HCT116 (cell line): ENCODE measurements around the gene SCGB1C2. TPM values are rescaled to one million over a fixed set of nuclear protein-coding genes. Genes with fewer than 3 reads are reported as not detected.
"Not testable (repeated sequence)": the region's sequence is repeated elsewhere in the genome, so short reads cannot be mapped to it uniquely, and the experiment has no call there.

Source experiments
- ATAC-seq: fragments of 200-7000 bp; cut with Tn5 transposase; 2 replicates; pipeline ENCODE4 v1.9.1; 2020; ENCODE audit warnings: mild to moderate bottlenecking, moderate library complexity
- BruUV-seq: library from RNA; stranded (reverse); fragments of 400-500 nt; replicated peaks from 2 replicates; lab custom pipeline; 2021; lab: Mats Ljungman, UMichigan
- CTCF ChIA-PET: fragments of 300-600 bp; sonication (Branson Sonifier 250); formaldehyde crosslinking; loops from one replicate; lab custom pipeline; 2021; ENCODE audit warnings: antibody characterized with exemption; lab: Charles Lee
- POLR2A ChIA-PET: fragments of 300-600, 350-600 bp; sonication (Branson Sonifier 250); formaldehyde crosslinking; loops from one replicate; lab custom pipeline; 2021; ENCODE audit warnings: antibody characterized with exemption; lab: Charles Lee
- RAD21 ChIA-PET, 2 experiments: fragments of 300-600 bp; sonication (Branson Sonifier 250); formaldehyde crosslinking; loops; one replicate each; lab custom pipeline; 2023; ENCODE audit warnings: low total read pairs in 2 of 2; ENCODE audit not compliant: uncharacterized antibody in 2 of 2, unreplicated experiment in 2 of 2, low non-redundant PET in 1 of 2; lab: Charles Lee
- DNase-seq: peaks from one replicate; pipeline ENCODE4 v3.0.0-alpha.2; 2010; ENCODE audit warnings: low read depth, low spot score
- H2AFZ ChIP-seq: fragments of 200-600 bp; shearing (Covaris generic), sonication (generic); 2 replicates; pipeline ENCODE4 v1.6.1; 2017; ENCODE audit warnings: low read depth, mixed run types, mixed read lengths, antibody characterized with exemption, low read length; ENCODE audit not compliant: poor library complexity, severe bottlenecking
- H3K27ac ChIP-seq: 2 replicates; pipeline ENCODE4 v1.5.1; 2012; ENCODE audit warnings: low read depth, low read length
- H3K27me3 ChIP-seq: fragments of 200-600 bp; sonication (generic); 2 replicates; pipeline ENCODE4 v1.6.1; 2016; ENCODE audit warnings: mixed run types, low read length, mixed read lengths; ENCODE audit not compliant: insufficient read depth
- H3K36me3 ChIP-seq, 2 experiments: fragments of 200-500 bp in 1 of 2; fragments of 200-600 bp in 1 of 2; sonication (Bioruptor generic) in 1 of 2; sonication (generic) in 1 of 2; 2 replicates each; pipeline versions ENCODE4 v1.5.1 to v1.6.1; 2014 to 2016; ENCODE audit warnings: low read length in 2 of 2, inconsistent platforms in 1 of 2, mixed read lengths in 1 of 2, mixed run types in 1 of 2; ENCODE audit not compliant: insufficient read depth in 2 of 2, control insufficient read depth in 1 of 2
- H3K4me1 ChIP-seq, 2 experiments: fragments of 200-600 bp in 1 of 2; sonication (generic) in 1 of 2; 2 replicates each; pipeline versions ENCODE4 v1.5.1 to v1.6.1; 2012 to 2017; ENCODE audit warnings: low read length in 2 of 2, inconsistent platforms in 1 of 2, mild to moderate bottlenecking in 1 of 2, mixed read lengths in 1 of 2, mixed run types in 1 of 2, moderate library complexity in 1 of 2; ENCODE audit not compliant: insufficient read depth in 2 of 2, control insufficient read depth in 1 of 2
- H3K4me2 ChIP-seq: fragments of 200-600 bp; sonication (generic); 2 replicates; pipeline ENCODE4 v1.6.1; 2017; ENCODE audit warnings: mixed run types, low read length, mixed read lengths
- H3K4me3 ChIP-seq, 2 experiments: fragments of 200-600 bp in 1 of 2; sonication (generic) in 1 of 2; replicated peaks in 1 of 2; 2 replicates each; pipeline ENCODE4 v1.5.1; 2011 to 2016; ENCODE audit warnings: low read length in 2 of 2, control low read depth in 1 of 2, low read depth in 1 of 2, mild to moderate bottlenecking in 1 of 2, mixed read lengths in 1 of 2, mixed run types in 1 of 2
- H3K79me2 ChIP-seq: fragments of 200-600 bp; sonication (generic); 2 replicates; pipeline ENCODE4 v1.6.1; 2017; ENCODE audit warnings: mild to moderate bottlenecking, mixed run types, low read length, moderate library complexity, mixed read lengths; ENCODE audit not compliant: insufficient read depth
- H3K9ac ChIP-seq: fragments of 200-600 bp; sonication (generic); 2 replicates; pipeline ENCODE4 v1.6.1; 2016; ENCODE audit warnings: low read length, mixed read lengths
- H3K9me2 ChIP-seq: fragments of 200-600 bp; sonication (generic), shearing (Covaris generic); 2 replicates; pipeline ENCODE4 v1.6.1; 2017; ENCODE audit warnings: mixed run types, mild to moderate bottlenecking, moderate library complexity; ENCODE audit not compliant: insufficient read depth
- H3K9me3 ChIP-seq, 2 experiments: fragments of 200-500 bp in 1 of 2; fragments of 200-600 bp in 1 of 2; sonication (Bioruptor generic) in 1 of 2; sonication (generic) in 1 of 2; 2 replicates each; pipeline ENCODE4 v1.6.1; 2014 to 2017; ENCODE audit warnings: low read length in 2 of 2, mixed read lengths in 2 of 2, inconsistent platforms in 1 of 2, low read depth in 1 of 2, mild to moderate bottlenecking in 1 of 2, mixed run types in 1 of 2, moderate library complexity in 1 of 2; ENCODE audit not compliant: control insufficient read depth in 1 of 2, insufficient read depth in 1 of 2
- H4K20me1 ChIP-seq: fragments of 200-600 bp; sonication (generic), shearing (Covaris generic); 2 replicates; pipeline ENCODE4 v1.6.1; 2017; ENCODE audit warnings: mixed run types, mild to moderate bottlenecking, moderate library complexity; ENCODE audit not compliant: insufficient read depth
- CTCF ChIP-seq, 3 experiments: fragments of 200-600 bp in 1 of 3; sonication (generic) in 1 of 3; IDR thresholded peaks in 2 of 3; conservative IDR thresholded peaks in 1 of 3; 2 replicates each; pipeline ENCODE4 v1.5.1; 2012 to 2017; ENCODE audit warnings: low read depth in 2 of 3, low read length in 2 of 3, antibody characterized with exemption in 1 of 3, borderline replicate concordance in 1 of 3, control low read depth in 1 of 3, mild to moderate bottlenecking in 1 of 3, mixed read lengths in 1 of 3, mixed run types in 1 of 3, moderate library complexity in 1 of 3; ENCODE audit not compliant: insufficient read depth in 1 of 3
- RAD21 ChIP-seq: IDR thresholded peaks from 2 replicates; pipeline ENCODE4 v1.6.1; 2012; ENCODE audit warnings: low read depth, mild to moderate bottlenecking
- intact Hi-C: fragments of 100-400 bp; cut with micrococcal nuclease; formaldehyde crosslinking; loops from 2 replicates; pipeline ENCODE4 v1.10.0; 2022
- total RNA-seq: library from RNA; stranded (reverse); gene quantifications from one replicate; pipeline ENCODE4 v1.2.1, GENCODE V29; 2021; ENCODE audit not compliant: unreplicated experiment

The SCGB1C2 gene
- total RNA-seq, 1 experiment from 2014 or later, result not detected

- H3K9ac ChIP-seq, RAD21 ChIA-PET, H3K79me2 ChIP-seq, H3K36me3 ChIP-seq, H2AFZ ChIP-seq, H3K27me3 ChIP-seq, H3K4me3 ChIP-seq, intact Hi-C loops, DNase-seq, POLR2A ChIA-PET, H3K9me2 ChIP-seq, BruUV-seq, CTCF ChIA-PET, H3K4me2 ChIP-seq, H3K4me1 ChIP-seq, H4K20me1 ChIP-seq, H3K9me3 ChIP-seq, H3K27ac ChIP-seq: not testable (repeated sequence)
- peak; percentile 92 for ATAC-seq
- peak; percentile 19 to 35 (median 25); a peak in 3 of 6 replicates for TF ChIP-seq CTCF (IDR thresholded peaks at IDR 0.05 in 2 of 3, conservative IDR thresholded peaks at IDR 0.05 in 1 of 3; ENCODE audit: borderline replicate concordance in 1 of 3, insufficient read depth in 1 of 3, low read depth in 2 of 3, low read length in 2 of 3)
- TF ChIP-seq RAD21, result peak; percentile 41
Observed at GRCh38 chr17:136531-136930, 838 bp upstream of the SCGB1C2 start.

DNA sequence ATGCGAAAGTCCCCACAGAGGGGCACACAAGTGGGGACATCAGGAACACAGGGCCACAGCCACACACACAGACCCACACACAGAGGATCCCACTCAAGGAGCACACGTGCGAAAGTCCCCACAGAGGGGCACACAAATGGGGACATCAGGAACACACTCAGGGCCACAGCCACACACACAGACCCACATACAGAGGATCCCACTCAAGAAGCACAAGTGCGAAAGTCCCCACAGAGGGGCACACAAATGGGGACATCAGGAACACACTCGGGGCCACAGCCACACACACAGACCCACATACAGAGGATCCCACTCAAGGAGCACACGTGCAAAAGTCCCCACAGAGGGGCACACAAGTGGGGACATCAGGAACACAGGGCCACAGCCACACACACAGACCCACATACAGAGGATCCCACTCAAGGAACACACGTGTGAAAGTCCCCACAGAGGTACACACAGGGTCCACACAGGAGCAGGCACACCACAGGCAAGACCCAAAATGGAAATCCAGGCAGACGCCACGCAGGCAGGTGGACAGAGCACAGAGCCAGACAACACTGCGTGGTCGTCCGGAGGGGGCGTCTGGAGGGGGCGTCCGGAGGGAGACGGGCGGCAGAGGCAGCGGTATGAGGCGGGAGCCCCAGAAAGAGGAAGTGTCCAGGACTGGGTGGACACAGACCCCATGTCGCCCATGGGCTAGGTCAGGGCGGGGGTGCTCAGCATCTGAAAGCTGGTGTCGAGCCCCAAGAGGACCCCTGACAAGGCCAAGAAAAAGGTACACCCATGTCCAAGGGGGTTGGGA is 2.2 kb downstream of the SCGB1C2 start:
- H3K79me2 ChIP-seq, BruUV-seq, H3K4me1 ChIP-seq, H3K36me3 ChIP-seq, H4K20me1 ChIP-seq, ATAC-seq, H3K27ac ChIP-seq, DNase-seq, POLR2A ChIA-PET, H3K4me3 ChIP-seq, H3K4me2 ChIP-seq, RAD21 ChIA-PET, H3K9me2 ChIP-seq, H2AFZ ChIP-seq, H3K27me3 ChIP-seq, H3K9ac ChIP-seq, H3K9me3 ChIP-seq, CTCF ChIA-PET: not testable (repeated sequence)
- intact Hi-C loops, result loop anchor here (5.0 kb wide), 1 partner anchor 858 kb away; the partner anchor contains the start of gene TIMM22
